Astrocyte of the hippocampus (primary cell): ENCODE measurements around the gene DNAJC13.
"Not testable (repeated sequence)": the region's sequence is repeated elsewhere in the genome, so short reads cannot be mapped to it uniquely, and the experiment has no call there.

Experiments used
- DNase-seq: peaks from one replicate; pipeline ENCODE4 v3.0.0; 2011; ENCODE audit warnings: low read depth, low spot score

The DNAJC13 gene, protein sequence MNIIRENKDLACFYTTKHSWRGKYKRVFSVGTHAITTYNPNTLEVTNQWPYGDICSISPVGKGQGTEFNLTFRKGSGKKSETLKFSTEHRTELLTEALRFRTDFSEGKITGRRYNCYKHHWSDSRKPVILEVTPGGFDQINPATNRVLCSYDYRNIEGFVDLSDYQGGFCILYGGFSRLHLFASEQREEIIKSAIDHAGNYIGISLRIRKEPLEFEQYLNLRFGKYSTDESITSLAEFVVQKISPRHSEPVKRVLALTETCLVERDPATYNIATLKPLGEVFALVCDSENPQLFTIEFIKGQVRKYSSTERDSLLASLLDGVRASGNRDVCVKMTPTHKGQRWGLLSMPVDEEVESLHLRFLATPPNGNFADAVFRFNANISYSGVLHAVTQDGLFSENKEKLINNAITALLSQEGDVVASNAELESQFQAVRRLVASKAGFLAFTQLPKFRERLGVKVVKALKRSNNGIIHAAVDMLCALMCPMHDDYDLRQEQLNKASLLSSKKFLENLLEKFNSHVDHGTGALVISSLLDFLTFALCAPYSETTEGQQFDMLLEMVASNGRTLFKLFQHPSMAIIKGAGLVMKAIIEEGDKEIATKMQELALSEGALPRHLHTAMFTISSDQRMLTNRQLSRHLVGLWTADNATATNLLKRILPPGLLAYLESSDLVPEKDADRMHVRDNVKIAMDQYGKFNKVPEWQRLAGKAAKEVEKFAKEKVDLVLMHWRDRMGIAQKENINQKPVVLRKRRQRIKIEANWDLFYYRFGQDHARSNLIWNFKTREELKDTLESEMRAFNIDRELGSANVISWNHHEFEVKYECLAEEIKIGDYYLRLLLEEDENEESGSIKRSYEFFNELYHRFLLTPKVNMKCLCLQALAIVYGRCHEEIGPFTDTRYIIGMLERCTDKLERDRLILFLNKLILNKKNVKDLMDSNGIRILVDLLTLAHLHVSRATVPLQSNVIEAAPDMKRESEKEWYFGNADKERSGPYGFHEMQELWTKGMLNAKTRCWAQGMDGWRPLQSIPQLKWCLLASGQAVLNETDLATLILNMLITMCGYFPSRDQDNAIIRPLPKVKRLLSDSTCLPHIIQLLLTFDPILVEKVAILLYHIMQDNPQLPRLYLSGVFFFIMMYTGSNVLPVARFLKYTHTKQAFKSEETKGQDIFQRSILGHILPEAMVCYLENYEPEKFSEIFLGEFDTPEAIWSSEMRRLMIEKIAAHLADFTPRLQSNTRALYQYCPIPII (N-terminal part only)

DNA sequence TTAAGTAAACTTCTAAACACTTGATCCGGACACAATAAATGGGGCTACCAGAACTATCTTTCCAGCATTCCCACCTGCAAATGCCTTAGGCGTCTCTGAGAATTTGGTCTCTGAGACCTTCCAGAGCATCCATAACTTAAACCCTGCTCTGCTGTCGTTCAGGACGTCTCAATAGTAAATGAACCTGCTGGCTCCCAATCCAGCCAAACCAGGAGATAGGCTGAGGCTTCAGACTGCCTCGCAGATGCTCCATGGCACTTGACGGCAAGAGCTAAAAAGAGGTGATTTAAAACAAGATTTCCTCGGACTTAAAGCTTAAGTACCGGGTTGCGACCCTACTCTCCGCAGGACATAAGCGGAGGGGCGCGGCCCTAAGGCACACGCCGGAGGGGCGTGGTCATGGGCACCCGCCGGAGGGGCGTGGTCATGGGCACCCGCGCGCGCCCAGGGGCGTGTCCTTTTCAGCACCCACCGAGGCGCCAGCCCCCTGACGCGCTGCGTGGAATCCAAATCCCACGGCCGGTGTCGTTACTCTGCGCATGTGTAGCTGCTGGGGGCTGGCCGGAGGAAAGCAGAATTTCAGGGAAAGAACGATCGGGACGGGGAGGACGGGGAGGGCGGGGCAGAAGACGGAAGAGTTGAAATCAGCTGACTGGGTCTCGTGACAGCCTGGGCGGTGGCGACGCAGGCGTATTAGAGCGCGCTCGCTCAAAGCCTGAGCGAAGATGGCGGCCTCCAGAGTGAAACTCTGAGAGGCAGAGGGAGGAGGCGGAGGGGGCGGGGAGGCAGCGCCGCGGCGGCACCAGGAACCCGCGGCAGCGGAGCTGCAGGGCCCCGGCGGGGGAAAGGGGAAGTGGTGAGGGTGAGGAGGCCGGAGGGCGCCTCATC lies at the start of gene DNAJC13:
DNAJC13 (plus strand) TSS at position 696 of the 888 bp plus-strand sequence. CDS start 17,049 bp downstream, outside the sequence.
- peak; percentile 98 for DNase-seq

GRCh38 chr3:132368515-132368914 lies 48.8 kb upstream of the DNAJC13 start:
- no peak for DNase-seq

DNA sequence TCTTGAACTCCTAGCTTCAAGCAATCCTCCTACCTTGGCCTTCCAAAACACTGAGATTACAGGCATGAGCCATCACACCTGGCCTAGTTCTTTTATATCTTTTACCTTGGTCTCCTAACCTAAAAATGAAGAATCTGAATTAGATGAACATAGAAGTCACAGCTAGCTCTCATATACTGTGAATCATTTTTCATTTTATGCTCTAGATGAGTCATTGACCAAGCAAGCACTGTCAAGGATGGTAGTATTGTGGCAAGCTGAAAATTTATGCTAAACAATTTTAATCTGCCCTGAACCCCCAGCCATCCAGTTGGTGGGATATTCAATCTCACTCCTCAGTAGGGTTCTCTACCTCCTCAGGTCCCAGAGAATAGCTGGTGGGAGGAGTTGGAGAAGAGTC lies 48.3 kb upstream of the DNAJC13 start:
- DNase-seq, result no peak

DNA sequence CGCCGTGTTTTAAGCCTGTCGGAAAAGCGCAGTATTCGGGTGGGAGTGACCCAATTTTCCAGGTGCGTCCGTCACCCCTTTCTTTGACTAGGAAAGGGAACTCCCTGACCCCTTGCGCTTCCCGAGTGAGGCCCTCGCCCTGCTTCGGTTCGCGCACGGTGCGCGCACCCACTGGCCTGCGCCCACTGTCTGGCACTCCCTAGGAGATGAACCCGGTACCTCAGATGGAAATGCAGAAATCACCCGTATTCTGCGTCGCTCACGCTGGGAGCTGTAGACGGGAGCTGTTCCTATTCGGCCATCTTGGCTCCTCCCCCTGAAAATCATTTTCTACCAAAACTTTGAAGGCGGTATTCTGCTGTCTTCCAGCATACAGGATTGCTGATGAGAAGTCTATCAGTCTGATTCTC lies 40.4 kb upstream of the DNAJC13 start:
- DNase-seq, result not testable (repeated sequence)

- no peak for DNase-seq
These were observed 39.1 kb upstream of the DNAJC13 start for GRCh38 chr3:132378048-132378762.

DNA sequence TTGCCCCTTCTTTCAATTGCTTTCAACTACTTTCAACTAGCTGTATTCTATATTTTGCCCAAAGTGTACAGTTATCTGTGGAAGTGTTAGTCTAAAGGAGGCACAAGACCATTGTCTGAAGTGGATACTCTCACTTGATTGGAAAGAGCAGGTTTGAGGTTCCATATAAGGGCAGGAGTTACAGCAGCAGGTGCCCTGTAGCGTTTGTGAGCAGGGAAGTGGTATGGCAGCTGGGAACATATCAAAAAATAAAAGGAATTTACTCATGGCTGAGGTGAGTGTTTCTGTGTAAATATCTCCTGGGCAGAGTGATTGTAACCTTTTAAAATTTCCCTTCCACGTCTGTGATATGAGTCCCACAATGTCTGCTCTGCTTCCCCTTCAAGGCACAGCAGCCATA lies 38.5 kb upstream of the DNAJC13 start:
- no peak for DNase-seq

GRCh38 chr3:132380920-132381319 lies 36.4 kb upstream of the DNAJC13 start:
- DNase-seq, result no peak

DNA sequence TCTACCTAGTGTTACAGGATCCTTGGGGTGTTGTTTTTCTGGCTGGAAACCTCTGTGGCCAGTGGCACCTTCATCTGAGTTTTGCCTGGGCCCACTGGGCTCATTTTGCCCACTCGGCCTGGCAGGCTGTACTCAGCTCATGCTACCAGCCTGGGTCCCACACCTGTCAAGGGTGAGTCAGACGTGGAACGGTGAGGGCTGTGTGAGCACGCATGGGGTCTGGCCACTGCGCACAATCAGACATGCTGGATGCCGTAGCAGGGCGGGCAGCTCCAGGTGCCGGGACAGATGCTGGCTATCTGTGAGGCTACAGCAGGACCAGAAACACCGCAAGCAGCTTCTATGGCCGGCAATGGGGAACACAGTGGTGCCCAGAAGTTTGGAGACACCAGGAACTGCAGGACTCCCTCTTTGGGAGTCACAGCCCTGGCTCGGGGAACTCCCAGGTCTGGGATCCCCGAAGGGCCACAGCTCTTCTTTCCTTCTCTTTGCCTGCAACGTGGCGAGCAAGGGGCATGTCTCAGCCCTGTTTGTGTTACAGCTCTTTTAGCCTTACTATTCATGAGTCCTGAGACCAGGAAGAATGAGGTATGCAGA lies 35.9 kb upstream of the DNAJC13 start:
- DNase-seq, result no peak

DNA sequence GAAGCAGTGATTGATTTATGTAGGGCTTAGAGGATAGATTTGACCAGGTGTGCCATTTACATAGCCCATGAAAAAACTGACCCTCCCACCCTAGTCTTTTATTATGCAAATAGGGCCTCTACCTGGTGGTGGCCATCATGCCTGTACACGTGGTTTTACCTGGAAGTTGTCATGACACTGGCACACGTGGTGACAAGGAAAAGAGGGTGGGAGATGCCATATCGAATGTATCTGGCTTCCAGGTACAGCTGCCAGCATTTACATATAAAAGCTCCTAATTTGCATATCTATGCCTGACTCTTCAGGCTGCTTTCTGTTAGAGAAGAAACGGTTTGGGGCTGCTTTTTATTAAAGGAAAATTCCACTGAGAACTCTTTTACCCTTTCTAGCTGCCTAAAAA lies 35.0 kb upstream of the DNAJC13 start:
- no peak for DNase-seq

DNA sequence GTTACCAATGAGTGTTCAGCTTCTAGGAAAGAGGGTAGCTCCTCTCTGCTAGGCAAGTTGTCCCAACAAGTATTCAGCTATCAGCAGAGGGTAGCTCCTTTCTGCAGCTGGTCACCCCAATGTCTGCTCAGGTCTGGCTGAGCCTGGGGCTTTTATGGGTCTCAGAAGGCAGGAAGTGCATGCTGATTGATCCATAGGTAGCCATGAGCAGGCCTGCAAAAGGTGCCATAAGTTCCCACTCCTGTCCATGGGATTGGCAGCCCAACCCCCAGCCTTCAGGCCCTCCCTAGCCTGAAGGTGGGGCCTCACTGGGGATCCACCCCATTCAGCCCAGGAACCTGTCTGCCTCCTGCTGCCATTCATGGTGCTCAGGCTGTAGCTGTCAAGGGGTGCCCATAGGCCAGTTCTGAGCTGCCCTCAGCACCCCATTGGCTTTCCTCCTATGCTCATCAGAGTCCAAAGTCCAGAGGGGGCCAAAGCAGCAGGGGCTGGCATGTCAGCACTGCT lies 34.6 kb upstream of the DNAJC13 start:
- no peak for DNase-seq

GRCh38 chr3:132386259-132386658 lies 31.0 kb upstream of the DNAJC13 start:
- no peak for DNase-seq

- DNase-seq, result not testable (repeated sequence)
These were observed 24.6 kb upstream of the DNAJC13 start for GRCh38 chr3:132392675-132393074.

DNA sequence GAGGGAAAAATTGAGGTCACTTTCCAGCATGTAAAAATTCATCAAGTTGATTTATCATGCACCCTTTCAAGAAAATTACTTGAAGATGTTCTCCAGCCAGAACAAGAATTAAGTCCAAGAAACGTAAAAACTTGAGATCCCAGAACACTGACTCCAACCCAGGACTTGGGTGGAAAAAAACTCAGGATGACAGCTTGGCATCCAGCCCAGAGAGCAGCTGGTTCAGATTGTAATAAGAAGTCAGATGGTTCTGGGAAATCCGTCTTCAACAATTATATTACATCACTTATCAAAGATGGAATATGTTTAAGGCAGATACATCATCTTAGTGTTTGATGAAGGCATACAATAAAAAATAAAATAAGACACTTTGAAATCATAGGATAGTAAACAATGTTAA lies 23.0 kb upstream of the DNAJC13 start:
- no peak for DNase-seq

DNA sequence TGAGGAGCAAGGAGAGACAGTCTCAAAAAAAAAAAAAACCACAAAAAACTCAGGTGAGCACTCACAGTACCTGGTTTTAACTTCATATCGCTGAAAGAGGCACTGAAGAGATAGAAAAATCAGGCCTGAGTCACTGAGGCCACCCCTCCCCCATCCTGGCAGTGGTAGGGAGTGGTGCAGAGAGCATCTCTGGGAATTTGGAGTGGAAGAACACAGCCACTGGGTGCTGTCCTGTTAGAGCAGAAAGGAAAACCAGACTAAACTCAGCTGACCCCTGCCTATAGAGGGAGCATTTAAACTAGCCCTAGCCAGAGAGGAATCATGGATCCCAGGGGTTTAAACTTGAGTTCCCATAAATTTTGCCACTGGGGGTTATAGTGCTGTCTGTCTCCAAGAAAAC lies 22.2 kb upstream of the DNAJC13 start:
- no peak for DNase-seq

DNA sequence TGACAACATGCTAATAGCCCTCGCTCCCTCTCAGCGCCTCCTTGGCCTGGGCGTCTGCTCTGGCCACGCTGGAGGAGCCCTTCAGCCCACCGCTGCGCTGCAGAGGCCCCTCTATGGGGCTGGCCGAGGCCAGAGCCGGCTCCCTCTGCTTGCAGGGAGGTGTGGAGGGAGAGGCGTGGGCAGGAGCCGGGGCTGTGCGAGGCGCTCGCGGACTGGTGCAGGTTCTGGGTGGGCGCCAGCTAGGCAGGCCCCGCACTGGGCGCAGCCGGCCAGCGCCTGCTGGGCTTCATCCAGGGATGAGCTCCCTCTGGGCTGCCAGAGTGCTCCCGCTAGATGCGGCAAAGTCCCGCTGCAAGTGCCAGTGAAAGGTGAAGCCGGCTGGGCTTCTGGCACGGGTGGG lies 21.0 kb upstream of the DNAJC13 start:
- no peak for DNase-seq

- DNase-seq, result not testable (repeated sequence)
These were observed 20.5 kb upstream of the DNAJC13 start for GRCh38 chr3:132396776-132397175.

- peak; percentile 75 for DNase-seq
These were observed 18.0 kb upstream of the DNAJC13 start for GRCh38 chr3:132399054-132399929.

DNA sequence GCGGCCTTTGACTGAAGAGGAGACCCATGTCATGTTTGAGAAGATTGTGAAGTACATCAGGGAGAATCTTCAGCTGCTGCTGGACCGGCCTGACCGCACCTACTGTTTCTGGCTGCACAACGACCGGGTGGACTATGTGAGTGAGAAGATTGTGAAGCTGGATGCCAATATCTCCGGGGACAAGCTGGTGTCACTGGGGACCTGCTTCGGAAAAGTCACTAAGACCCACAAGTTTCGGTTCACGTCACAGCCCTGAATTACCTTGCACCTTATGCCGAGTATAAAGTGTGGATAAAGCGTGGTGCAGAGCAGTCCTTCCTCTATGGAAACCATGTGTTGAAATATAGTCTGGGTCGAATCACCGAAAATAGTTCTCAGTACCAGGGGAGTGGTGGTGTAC lies 16.0 kb upstream of the DNAJC13 start:
- DNase-seq, result no peak

GRCh38 chr3:132404276-132404675 lies 13.0 kb upstream of the DNAJC13 start:
- DNase-seq, result no peak
